Measurements from ENCODE around the gene PLPPR4. TPM values are rescaled to one million over a fixed set of nuclear protein-coding genes. Genes with fewer than 3 reads are reported as not detected.

PLPPR4 gene
- total and polyA plus RNA-seq, 2 donors from 2014 or later: 0.09 to 0.45 TPM

DNA sequence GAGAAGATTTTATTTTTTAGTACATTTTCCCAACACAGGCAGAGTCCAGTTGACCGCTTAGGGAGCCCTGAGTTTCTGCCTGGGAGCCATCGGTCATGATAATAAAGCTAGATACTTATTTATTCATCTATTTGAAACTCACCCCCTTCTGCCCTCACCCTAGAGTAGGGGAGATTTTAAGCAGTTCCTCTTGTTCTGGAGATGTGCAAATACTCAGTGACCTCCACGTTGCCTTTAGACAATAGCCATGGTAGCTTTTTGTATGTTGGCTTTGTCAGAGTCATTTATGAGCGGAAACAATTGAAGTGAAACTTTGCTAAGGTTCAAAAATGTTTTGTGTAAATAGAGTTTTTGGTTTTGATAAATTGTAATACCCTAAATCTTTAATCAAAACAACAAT lies 45.7 kb upstream of the PLPPR4 start:
- H3K27me3 ChIP-seq (ENCODE audit: control insufficient read depth, insufficient read depth, low read length): no peaks in the 10 kb centered on the region
- H3K4me1 ChIP-seq (ENCODE audit: control insufficient read depth in 2 of 3, insufficient read depth in 2 of 3, low read depth in 1 of 3, low read length in 3 of 3): no peaks in the 10 kb centered on the region
- no peak for FAIRE-seq
- TF ChIP-seq, protein P1, sequence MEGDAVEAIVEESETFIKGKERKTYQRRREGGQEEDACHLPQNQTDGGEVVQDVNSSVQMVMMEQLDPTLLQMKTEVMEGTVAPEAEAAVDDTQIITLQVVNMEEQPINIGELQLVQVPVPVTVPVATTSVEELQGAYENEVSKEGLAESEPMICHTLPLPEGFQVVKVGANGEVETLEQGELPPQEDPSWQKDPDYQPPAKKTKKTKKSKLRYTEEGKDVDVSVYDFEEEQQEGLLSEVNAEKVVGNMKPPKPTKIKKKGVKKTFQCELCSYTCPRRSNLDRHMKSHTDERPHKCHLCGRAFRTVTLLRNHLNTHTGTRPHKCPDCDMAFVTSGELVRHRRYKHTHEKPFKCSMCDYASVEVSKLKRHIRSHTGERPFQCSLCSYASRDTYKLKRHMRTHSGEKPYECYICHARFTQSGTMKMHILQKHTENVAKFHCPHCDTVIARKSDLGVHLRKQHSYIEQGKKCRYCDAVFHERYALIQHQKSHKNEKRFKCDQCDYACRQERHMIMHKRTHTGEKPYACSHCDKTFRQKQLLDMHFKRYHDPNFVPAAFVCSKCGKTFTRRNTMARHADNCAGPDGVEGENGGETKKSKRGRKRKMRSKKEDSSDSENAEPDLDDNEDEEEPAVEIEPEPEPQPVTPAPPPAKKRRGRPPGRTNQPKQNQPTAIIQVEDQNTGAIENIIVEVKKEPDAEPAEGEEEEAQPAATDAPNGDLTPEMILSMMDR (IDR thresholded peaks at IDR 0.05; ENCODE audit: borderline replicate concordance, extremely low read depth, insufficient read depth): no peak
- intact Hi-C loops (cut with DNase I): no loop called here
- H3K36me3 ChIP-seq (ENCODE audit: control insufficient read depth in 2 of 3, insufficient read depth in 3 of 3, low read length in 3 of 3): no peaks in the 10 kb centered on the region
- no peak overlapping the region for H3K27ac ChIP-seq (ENCODE audit: low read depth in 2 of 2, low read length in 2 of 2)
- no peak overlapping the region for H3K4me3 ChIP-seq (ENCODE audit: low read length in 3 of 3)
- H3K9ac ChIP-seq (ENCODE audit: low read length in 3 of 3): no peak overlapping the region
- H3K9me3 ChIP-seq (ENCODE audit: control insufficient read depth in 2 of 3, insufficient read depth in 1 of 3, low read length in 3 of 3): peaks cover 0 to 9% (median 0%) of the 10 kb centered on the region in 3 donors
- DNase-seq: peak in 1 of 5 donors; percentile 5

DNA sequence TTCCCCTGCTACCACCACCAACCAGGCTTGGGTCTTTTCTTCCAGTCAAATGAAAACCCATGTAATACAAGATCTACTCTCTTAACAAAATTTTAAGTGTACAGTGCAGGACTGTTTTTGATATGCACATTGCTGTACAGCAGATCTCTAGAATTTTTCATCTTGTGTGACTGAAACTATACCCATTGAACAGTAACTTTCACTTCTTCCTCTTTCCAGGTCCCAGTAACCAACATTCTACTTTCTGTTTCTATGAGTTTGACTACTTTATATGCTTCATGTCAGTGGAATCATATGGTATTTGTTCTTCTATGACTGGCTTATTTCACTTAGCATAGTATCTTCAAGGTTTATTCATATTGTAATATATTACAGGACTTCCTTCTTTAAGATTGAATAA lies 45.3 kb upstream of the PLPPR4 start:
- H3K4me3 ChIP-seq (ENCODE audit: low read length in 3 of 3): no peak overlapping the region
- intact Hi-C loops (cut with DNase I): no loop called here

DNA sequence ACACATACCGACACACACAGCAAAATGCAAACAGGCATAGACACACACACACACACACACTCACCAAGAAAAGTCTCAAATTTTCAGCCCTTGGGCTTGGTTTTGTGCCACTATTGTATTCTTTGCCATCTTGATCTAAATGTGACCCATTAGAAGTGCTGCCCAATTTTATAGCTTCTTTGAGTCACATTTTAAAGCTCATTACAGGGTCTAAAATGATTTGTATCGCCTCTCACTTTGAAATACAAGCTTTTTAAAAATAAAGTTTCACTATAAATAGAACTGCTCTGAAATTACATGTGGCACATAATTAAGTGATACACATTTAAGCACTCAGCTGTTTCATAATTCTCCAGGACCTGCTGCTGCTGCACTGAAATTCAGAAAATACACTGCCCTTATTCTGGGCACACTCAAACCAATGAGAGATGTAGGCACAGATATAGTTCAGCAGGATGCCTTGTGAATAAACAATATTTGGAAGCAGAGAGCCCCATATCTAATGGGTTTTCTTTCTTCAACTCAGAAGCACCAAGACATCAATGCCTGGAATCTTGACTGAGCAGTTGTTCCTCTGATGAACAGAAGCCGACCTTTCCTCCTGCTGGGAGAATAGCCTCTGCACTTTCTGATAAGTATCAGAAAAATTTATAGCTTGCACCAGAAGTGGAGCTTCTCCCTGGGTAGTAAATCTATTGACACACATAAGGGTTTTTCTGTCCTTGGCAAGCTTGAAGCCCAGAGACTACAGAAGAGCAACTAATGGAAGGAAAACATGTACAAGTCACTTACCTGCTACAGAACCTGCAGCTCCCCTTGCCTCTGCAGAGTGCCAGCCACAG lies 37.0 kb upstream of the PLPPR4 start:
- Histone ChIP-seq H3K36me3 (ENCODE audit: control insufficient read depth in 2 of 3, insufficient read depth in 3 of 3, low read length in 3 of 3) (no peaks in the 10 kb centered on the region), H3K4me3 (ENCODE audit: low read length in 3 of 3) (no peak overlapping the region), H3K27ac (ENCODE audit: low read depth in 2 of 2, low read length in 2 of 2) (no peak overlapping the region), H3K9ac (ENCODE audit: low read length in 3 of 3) (no peak overlapping the region), H3K4me1 (ENCODE audit: control insufficient read depth in 2 of 3, insufficient read depth in 2 of 3, low read depth in 1 of 3, low read length in 3 of 3) (no peaks in the 10 kb centered on the region), H3K9me3 (ENCODE audit: control insufficient read depth in 2 of 3, insufficient read depth in 1 of 3, low read length in 3 of 3) (no peaks in the 10 kb centered on the region), H3K27me3 (ENCODE audit: control insufficient read depth, insufficient read depth, low read length) (no peaks in the 10 kb centered on the region)
- intact Hi-C loops (cut with DNase I): loop anchor here (5.0 kb wide), 1 partner anchor 235 kb away; no protein-coding TSS in a partner anchor
- TF ChIP-seq, protein P1 (IDR thresholded peaks at IDR 0.05; ENCODE audit: borderline replicate concordance, extremely low read depth, insufficient read depth): no peak
- FAIRE-seq: no peak
- DNase-seq: peak in 1 of 5 donors; percentile 8

More for the DNA sequence above, 45.3 kb upstream of the PLPPR4 start:
- no peak for DNase-seq
- TF ChIP-seq, protein P1 (IDR thresholded peaks at IDR 0.05; ENCODE audit: borderline replicate concordance, extremely low read depth, insufficient read depth): no peak
- no peak for FAIRE-seq
- no peaks in the 10 kb centered on the region for H3K36me3 ChIP-seq (ENCODE audit: control insufficient read depth in 2 of 3, insufficient read depth in 3 of 3, low read length in 3 of 3)
- H3K9me3 ChIP-seq (ENCODE audit: control insufficient read depth in 2 of 3, insufficient read depth in 1 of 3, low read length in 3 of 3): peaks cover 0 to 9% (median 0%) of the 10 kb centered on the region in 3 donors
- H3K27ac ChIP-seq (ENCODE audit: low read depth in 2 of 2, low read length in 2 of 2): no peak overlapping the region
- no peak overlapping the region for H3K9ac ChIP-seq (ENCODE audit: low read length in 3 of 3)
- no peaks in the 10 kb centered on the region for H3K4me1 ChIP-seq (ENCODE audit: control insufficient read depth in 2 of 3, insufficient read depth in 2 of 3, low read depth in 1 of 3, low read length in 3 of 3)
- H3K27me3 ChIP-seq (ENCODE audit: control insufficient read depth, insufficient read depth, low read length): no peaks in the 10 kb centered on the region

Measured in kidney (tissue), 14 donors.